OCI-LY3 (cell line): ENCODE measurements around the gene IL1R1.

ENCODE experiments used
- H2AFZ ChIP-seq: fragments of 200-600, 300-600 bp; shearing (Covaris generic); 2 replicates; pipeline ENCODE4 v1.6.0; 2014; ENCODE audit warnings: antibody characterized with exemption, low read depth, low read length
- H3K27ac ChIP-seq: fragments of 200-600, 300-600 bp; sonication (generic); 2 replicates; pipeline ENCODE4 v1.5.1; 2014; ENCODE audit warnings: mild to moderate bottlenecking, low read length, moderate library complexity, mixed read lengths
- H3K27me3 ChIP-seq: fragments of 200-600, 300-600 bp; sonication (generic); 2 replicates; pipeline ENCODE4 v1.6.1; 2014; ENCODE audit warnings: low read depth, low read length, mixed read lengths
- H3K36me3 ChIP-seq: fragments of 200-600, 300-600 bp; sonication (generic); replicated peaks from 2 replicates; pipeline ENCODE3; 2014; ENCODE audit warnings: low read depth, low read length, mixed read lengths
- H3K4me1 ChIP-seq: fragments of 300-600, 200-600 bp; sonication (generic); 2 replicates; pipeline ENCODE4 v1.6.1; 2014; ENCODE audit warnings: low read length, mixed read lengths
- H3K4me2 ChIP-seq: fragments of 200-600, 300-600 bp; sonication (generic); 2 replicates; pipeline ENCODE4 v1.6.1; 2014; ENCODE audit warnings: low read length, mixed read lengths
- H3K4me3 ChIP-seq: fragments of 300-600, 200-600 bp; sonication (generic); 2 replicates; pipeline ENCODE4 v1.5.1; 2014; ENCODE audit warnings: antibody characterized with exemption, mild to moderate bottlenecking, low read length, moderate library complexity
- H3K79me2 ChIP-seq: fragments of 300-600, 200-600 bp; shearing (Covaris generic); 2 replicates; pipeline ENCODE4 v1.6.1; 2014; ENCODE audit warnings: mild to moderate bottlenecking, low read length, mixed read lengths
- H3K9ac ChIP-seq: fragments of 300-600, 200-600 bp; shearing (Covaris generic); 2 replicates; pipeline ENCODE4 v1.6.0; 2014; ENCODE audit warnings: mild to moderate bottlenecking, low read length, moderate library complexity
- H3K9me3 ChIP-seq: fragments of 200-600, 300-600 bp; shearing (Covaris generic); 2 replicates; pipeline ENCODE4 v1.6.1; 2014; ENCODE audit warnings: low read length, mixed read lengths; ENCODE audit not compliant: insufficient read depth
- H4K20me1 ChIP-seq: fragments of 200-600, 300-600 bp; sonication (generic); 2 replicates; pipeline ENCODE4 v1.6.1; 2016; ENCODE audit warnings: low read length, mixed read lengths; ENCODE audit not compliant: insufficient read depth
- EZH2phosphoT487 ChIP-seq: fragments of 200-600 bp; shearing (Covaris generic); IDR thresholded peaks from 2 replicates; pipeline ENCODE4 v1.6.1; 2018; ENCODE audit warnings: antibody characterized with exemption, mixed run types, low read depth
- TF ChIP-seq, protein P1 (sequence below): fragments of 200-600, 300-600 bp; sonication (generic); IDR thresholded peaks from 2 replicates; pipeline ENCODE4 v1.5.1; 2014; ENCODE audit warnings: antibody characterized with exemption, low read length, low read depth

The IL1R1 gene

DNA sequence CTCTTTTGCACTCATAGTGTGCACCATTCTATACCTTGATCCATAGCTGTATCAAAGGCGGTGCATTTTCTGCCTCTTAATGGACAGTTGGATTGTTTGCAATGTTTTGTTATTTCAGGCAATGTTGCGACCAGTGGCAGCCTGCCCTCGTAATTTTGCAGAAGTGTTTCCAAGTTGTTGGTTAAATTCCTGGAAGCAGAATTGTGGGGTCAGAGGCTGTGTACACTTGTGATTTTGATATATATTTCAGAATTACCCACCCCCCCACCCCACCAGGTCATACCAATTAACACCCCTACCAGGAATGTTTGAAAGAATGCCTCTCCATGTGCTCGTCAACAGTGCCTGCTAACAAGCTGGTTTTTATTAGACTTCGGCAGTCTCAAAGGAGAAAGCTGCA is 32.4 kb upstream of the IL1R1 start:
- H3K9me3 ChIP-seq, result no peaks in the 10 kb centered on the region
- no peaks in the 10 kb centered on the region; the same call in 1 of the 2 replicates for H3K27me3 ChIP-seq
- TF ChIP-seq EZH2phosphoT487, result no peak
- TF ChIP-seq, protein P1, sequence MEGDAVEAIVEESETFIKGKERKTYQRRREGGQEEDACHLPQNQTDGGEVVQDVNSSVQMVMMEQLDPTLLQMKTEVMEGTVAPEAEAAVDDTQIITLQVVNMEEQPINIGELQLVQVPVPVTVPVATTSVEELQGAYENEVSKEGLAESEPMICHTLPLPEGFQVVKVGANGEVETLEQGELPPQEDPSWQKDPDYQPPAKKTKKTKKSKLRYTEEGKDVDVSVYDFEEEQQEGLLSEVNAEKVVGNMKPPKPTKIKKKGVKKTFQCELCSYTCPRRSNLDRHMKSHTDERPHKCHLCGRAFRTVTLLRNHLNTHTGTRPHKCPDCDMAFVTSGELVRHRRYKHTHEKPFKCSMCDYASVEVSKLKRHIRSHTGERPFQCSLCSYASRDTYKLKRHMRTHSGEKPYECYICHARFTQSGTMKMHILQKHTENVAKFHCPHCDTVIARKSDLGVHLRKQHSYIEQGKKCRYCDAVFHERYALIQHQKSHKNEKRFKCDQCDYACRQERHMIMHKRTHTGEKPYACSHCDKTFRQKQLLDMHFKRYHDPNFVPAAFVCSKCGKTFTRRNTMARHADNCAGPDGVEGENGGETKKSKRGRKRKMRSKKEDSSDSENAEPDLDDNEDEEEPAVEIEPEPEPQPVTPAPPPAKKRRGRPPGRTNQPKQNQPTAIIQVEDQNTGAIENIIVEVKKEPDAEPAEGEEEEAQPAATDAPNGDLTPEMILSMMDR, result no peak
- no peaks in the 10 kb centered on the region for H3K79me2 ChIP-seq
- no peaks in the 10 kb centered on the region for H4K20me1 ChIP-seq
- no peak overlapping the region for H3K9ac ChIP-seq
- peaks cover 26% of the 10 kb centered on the region for H3K4me1 ChIP-seq
- H2AFZ ChIP-seq, result no peak overlapping the region
- H3K4me2 ChIP-seq, result no peak overlapping the region
- no peak overlapping the region for H3K4me3 ChIP-seq
- no peaks in the 10 kb centered on the region for H3K36me3 ChIP-seq
- no peak overlapping the region for H3K27ac ChIP-seq

DNA sequence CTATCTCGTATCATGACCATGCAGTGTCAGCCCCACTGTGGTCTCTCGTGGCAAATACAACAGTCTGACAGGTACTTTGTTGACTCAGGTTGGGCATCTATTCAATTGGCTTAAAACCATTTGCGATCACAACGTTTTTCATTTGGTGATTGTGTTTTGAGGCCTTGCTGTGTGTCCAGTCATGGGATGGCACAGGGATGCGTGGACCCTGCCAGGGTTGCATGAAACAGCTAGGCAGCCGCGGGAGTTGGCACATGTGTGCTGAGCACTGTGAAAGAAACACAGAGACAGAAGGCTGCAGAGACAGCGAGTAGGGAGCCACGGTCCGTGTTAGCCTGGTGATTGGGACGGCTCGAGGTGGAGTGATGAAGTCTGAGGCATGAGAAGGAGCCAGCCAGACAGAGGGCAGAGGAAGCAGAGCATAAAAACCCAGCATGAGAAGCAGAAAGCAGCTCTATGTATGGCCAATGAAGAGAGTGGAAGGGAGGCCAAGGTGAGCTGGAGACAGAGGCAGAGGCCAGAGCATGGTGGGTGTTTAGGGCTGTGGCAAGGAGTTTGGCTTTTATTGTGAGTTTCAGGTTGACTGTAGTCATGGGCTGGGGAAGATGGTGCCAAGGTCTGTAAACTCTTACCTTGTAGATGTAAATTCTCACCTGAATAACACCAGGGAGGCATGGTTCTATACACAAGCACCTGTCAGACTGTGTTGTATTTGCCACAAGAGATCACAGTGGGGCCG is 31.8 kb upstream of the IL1R1 start:
- Histone ChIP-seq H4K20me1 (no peaks in the 10 kb centered on the region), H3K4me3 (no peak overlapping the region), H3K36me3 (no peaks in the 10 kb centered on the region), H3K9me3 (no peaks in the 10 kb centered on the region), H3K27ac (no peak overlapping the region), H3K79me2 (no peaks in the 10 kb centered on the region), H3K9ac (no peak overlapping the region), H3K4me2 (no peak overlapping the region), H3K27me3 (no peaks in the 10 kb centered on the region; the same call in 1 of the 2 replicates), H3K4me1 (peaks cover 32% of the 10 kb centered on the region), H2AFZ (no peak overlapping the region)
- TF ChIP-seq EZH2phosphoT487, result no peak
- TF ChIP-seq, protein P1, result no peak

DNA sequence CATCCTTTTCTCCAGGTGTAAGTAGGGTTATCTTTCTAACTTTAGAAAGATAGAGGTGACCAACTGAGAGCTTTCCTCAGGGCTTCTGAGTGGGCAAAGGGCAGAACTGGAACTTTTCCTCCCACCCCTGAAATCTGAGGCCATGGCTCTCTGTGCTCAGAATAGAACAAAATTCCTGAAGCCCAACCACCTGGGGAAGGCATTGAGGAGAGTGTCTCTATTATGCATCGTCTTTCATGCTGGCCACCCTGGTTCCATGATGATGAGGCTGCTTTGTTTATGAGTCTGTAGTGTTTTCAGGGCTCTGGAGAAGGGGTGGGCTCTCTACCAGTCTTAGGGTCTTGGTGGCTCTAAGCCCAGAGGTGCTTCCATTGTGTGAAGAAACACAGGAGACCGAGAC is 30.7 kb upstream of the IL1R1 start:
- H3K9me3 ChIP-seq, result no peaks in the 10 kb centered on the region
- TF ChIP-seq, protein P1, result no peak
- TF ChIP-seq EZH2phosphoT487, result no peak
- H3K4me2 ChIP-seq, result no peak overlapping the region
- no peaks in the 10 kb centered on the region for H3K79me2 ChIP-seq
- H4K20me1 ChIP-seq, result no peaks in the 10 kb centered on the region
- no peak overlapping the region for H2AFZ ChIP-seq
- H3K9ac ChIP-seq, result no peak overlapping the region
- no peaks in the 10 kb centered on the region for H3K27me3 ChIP-seq
- H3K27ac ChIP-seq, result no peak overlapping the region
- no peak overlapping the region for H3K4me3 ChIP-seq
- peaks cover 43% of the 10 kb centered on the region for H3K4me1 ChIP-seq
- H3K36me3 ChIP-seq, result no peaks in the 10 kb centered on the region

DNA sequence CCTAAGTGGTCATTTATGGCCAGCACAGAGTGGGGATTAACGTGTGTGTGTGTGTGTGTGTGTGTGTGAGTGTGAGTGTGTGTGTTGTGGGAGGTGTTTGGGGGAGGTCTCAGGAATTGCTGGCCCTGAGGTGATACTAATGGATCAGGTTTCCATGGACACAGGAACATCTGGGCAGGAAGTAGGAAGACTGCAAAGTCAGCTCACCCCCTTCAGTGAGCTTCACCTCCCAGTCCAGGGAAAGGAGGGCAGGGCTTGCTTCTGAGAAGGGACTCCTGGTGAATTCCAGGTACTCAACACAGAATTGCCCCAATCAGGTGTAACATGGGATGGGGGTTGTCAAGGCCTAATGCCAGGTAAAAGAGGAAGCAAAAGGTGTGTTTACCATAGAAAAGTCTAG is 30.3 kb upstream of the IL1R1 start:
- Histone ChIP-seq H3K9me3 (no peaks in the 10 kb centered on the region), H3K36me3 (no peaks in the 10 kb centered on the region), H3K4me2 (no peak overlapping the region), H4K20me1 (no peaks in the 10 kb centered on the region), H3K9ac (no peak overlapping the region), H3K79me2 (no peaks in the 10 kb centered on the region), H3K27ac (no peak overlapping the region), H3K27me3 (no peaks in the 10 kb centered on the region), H2AFZ (no peak overlapping the region), H3K4me3 (no peak overlapping the region), H3K4me1 (peaks cover 46% of the 10 kb centered on the region)
- TF ChIP-seq, protein P1, result no peak
- TF ChIP-seq EZH2phosphoT487, result no peak
